Measurements from ENCODE around the gene RAB24.

Gene RAB24

GRCh38 chr5:177333420-177334154 is 30.1 kb upstream of the RAB24 start:
- no peak for TF ChIP-seq FOXP2 (optimal IDR thresholded peaks at IDR 0.05; ENCODE audit: borderline replicate concordance, extremely low read depth, extremely low read length, insufficient read depth)
- no peak for TF ChIP-seq SIN3A (IDR thresholded peaks at IDR 0.05; ENCODE audit: borderline replicate concordance, insufficient read depth, low read length)
- TF ChIP-seq POLR2AphosphoS5 (IDR thresholded peaks at IDR 0.05; ENCODE audit: low read depth, low read length) = no peak
- TF ChIP-seq, protein P1, sequence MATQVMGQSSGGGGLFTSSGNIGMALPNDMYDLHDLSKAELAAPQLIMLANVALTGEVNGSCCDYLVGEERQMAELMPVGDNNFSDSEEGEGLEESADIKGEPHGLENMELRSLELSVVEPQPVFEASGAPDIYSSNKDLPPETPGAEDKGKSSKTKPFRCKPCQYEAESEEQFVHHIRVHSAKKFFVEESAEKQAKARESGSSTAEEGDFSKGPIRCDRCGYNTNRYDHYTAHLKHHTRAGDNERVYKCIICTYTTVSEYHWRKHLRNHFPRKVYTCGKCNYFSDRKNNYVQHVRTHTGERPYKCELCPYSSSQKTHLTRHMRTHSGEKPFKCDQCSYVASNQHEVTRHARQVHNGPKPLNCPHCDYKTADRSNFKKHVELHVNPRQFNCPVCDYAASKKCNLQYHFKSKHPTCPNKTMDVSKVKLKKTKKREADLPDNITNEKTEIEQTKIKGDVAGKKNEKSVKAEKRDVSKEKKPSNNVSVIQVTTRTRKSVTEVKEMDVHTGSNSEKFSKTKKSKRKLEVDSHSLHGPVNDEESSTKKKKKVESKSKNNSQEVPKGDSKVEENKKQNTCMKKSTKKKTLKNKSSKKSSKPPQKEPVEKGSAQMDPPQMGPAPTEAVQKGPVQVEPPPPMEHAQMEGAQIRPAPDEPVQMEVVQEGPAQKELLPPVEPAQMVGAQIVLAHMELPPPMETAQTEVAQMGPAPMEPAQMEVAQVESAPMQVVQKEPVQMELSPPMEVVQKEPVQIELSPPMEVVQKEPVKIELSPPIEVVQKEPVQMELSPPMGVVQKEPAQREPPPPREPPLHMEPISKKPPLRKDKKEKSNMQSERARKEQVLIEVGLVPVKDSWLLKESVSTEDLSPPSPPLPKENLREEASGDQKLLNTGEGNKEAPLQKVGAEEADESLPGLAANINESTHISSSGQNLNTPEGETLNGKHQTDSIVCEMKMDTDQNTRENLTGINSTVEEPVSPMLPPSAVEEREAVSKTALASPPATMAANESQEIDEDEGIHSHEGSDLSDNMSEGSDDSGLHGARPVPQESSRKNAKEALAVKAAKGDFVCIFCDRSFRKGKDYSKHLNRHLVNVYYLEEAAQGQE (IDR thresholded peaks at IDR 0.05; ENCODE audit: insufficient read depth in 1 of 2, low read depth in 2 of 2, low read length in 2 of 2) = no peak
- no peak for TF ChIP-seq TAF1 (IDR thresholded peaks at IDR 0.05; ENCODE audit: borderline replicate concordance, insufficient read depth, low read length)

GRCh38 chr5:177332896-177333260 is 29.4 kb upstream of the RAB24 start:
- TF ChIP-seq SIN3A (IDR thresholded peaks at IDR 0.05; ENCODE audit: borderline replicate concordance, insufficient read depth, low read length) = no peak
- TF ChIP-seq POLR2AphosphoS5 (IDR thresholded peaks at IDR 0.05; ENCODE audit: low read depth, low read length) = no peak
- no peak for TF ChIP-seq FOXP2 (optimal IDR thresholded peaks at IDR 0.05; ENCODE audit: borderline replicate concordance, extremely low read depth, extremely low read length, insufficient read depth)

DNA sequence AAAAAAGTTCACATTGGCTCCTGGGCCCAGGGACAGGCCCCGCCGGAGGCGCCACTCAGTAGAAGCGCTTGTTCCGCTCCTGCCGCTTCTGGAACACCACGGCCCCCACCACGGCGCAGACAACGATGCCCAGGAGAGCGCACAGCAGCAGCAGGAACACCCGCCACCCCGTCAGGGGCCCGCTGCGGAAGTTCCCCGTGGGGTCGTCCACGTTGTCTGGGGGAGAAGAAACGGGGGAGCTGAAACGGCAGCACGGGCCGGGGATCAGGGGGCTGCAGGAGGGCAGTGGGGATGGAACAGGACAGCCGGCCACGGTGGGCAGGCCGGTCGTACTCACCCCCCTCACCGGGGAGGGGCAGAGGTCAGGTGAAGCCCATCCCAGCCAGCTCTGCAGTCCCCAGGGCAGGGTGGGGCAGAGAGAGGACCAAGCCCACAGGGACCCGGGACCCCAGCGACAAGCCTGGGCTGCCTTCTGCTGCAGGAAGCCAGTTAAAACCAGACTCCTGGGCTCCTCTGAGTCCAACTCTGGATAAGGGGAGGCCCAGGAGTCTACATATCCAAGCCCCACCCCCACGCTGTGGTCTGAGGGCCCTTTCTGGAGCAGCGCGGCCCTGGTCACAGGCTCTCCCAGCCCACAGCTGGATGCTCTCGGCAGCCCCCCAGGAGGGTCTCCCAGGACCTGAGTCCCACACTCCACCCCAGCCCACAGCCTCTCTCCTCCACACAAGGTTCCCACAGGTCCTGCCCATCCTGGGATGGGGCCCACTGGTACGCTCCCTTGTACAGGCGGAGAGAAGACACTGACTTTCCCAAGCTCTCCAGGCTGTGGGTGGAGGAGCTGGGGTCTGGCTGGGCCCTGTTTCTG is 28.7 kb upstream of the RAB24 start:
- TF ChIP-seq TAF1 (IDR thresholded peaks at IDR 0.05; ENCODE audit: borderline replicate concordance, insufficient read depth, low read length) = no peak
- TF ChIP-seq FOXP2 (optimal IDR thresholded peaks at IDR 0.05; ENCODE audit: borderline replicate concordance, extremely low read depth, extremely low read length, insufficient read depth) = no peak
- TF ChIP-seq, protein P1 (IDR thresholded peaks at IDR 0.05; ENCODE audit: insufficient read depth in 1 of 2, low read depth in 2 of 2, low read length in 2 of 2) = no peak
- TF ChIP-seq POLR2AphosphoS5 (IDR thresholded peaks at IDR 0.05; ENCODE audit: low read depth, low read length) = no peak
- no peak for TF ChIP-seq SIN3A (IDR thresholded peaks at IDR 0.05; ENCODE audit: borderline replicate concordance, insufficient read depth, low read length)

- TF ChIP-seq SIN3A (IDR thresholded peaks at IDR 0.05; ENCODE audit: borderline replicate concordance, insufficient read depth, low read length) (no peak), TAF1 (IDR thresholded peaks at IDR 0.05; ENCODE audit: borderline replicate concordance, insufficient read depth, low read length) (no peak), POLR2AphosphoS5 (IDR thresholded peaks at IDR 0.05; ENCODE audit: low read depth, low read length) (no peak), FOXP2 (optimal IDR thresholded peaks at IDR 0.05; ENCODE audit: borderline replicate concordance, extremely low read depth, extremely low read length, insufficient read depth) (no peak)
- TF ChIP-seq, protein P1 (IDR thresholded peaks at IDR 0.05; ENCODE audit: insufficient read depth in 1 of 2, low read depth in 2 of 2, low read length in 2 of 2) = no peak
Measured at GRCh38 chr5:177330991-177331842, 27.7 kb upstream of the RAB24 start.

DNA sequence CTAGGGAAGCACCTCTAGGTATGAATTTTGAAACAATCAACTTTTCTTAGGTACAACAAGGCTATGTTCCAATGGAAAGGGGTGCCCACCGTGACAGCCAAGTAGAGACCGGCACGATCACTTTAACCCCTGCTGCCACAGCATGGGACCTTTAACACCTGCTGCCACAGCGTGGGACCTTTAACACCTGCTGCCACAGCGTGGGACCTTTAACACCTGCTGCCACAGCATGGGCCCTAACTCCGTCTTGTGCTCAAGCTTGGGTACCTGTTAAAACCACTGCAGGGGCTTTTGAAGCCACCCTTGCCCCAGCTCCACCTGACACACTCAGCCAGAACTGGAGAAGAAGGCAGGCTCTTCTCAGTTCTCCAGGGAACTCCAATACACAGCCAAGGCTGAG is 26.4 kb upstream of the RAB24 start:
- TF ChIP-seq FOXP2 (optimal IDR thresholded peaks at IDR 0.05; ENCODE audit: borderline replicate concordance, extremely low read depth, extremely low read length, insufficient read depth) = no peak
- no peak for TF ChIP-seq POLR2AphosphoS5 (IDR thresholded peaks at IDR 0.05; ENCODE audit: low read depth, low read length)
- TF ChIP-seq SIN3A (IDR thresholded peaks at IDR 0.05; ENCODE audit: borderline replicate concordance, insufficient read depth, low read length) = no peak

Measured in PFSK-1 (cell line).